ENCODE results near the gene NRDE2.

NRDE2 gene

GRCh38 chr14:90303473-90303872, 28.3 kb downstream of the NRDE2 start:
- Mint-ChIP-seq H3K4me3 (no peak overlapping the region), H3K36me3 (ENCODE audit: low read depth) (peaks cover 48% of the 10 kb centered on the region), H3K4me1 (peaks cover 8% of the 10 kb centered on the region), H3K27ac (no peak overlapping the region), H3K9me3 (no peaks in the 10 kb centered on the region), H3K27me3 (ENCODE audit: low read depth) (no peaks in the 10 kb centered on the region)
- TF ChIP-seq CTCF (IDR thresholded peaks at IDR 0.05; ENCODE audit: unreplicated experiment in 3 of 3) = no peak

GRCh38 chr14:90302529-90303303, 29.0 kb downstream of the NRDE2 start:
- H3K4me1 Mint-ChIP-seq = peaks cover 4% of the 10 kb centered on the region
- no peak for TF ChIP-seq CTCF (IDR thresholded peaks at IDR 0.05; ENCODE audit: unreplicated experiment in 3 of 3)
- H3K27me3 Mint-ChIP-seq (ENCODE audit: low read depth) = no peaks in the 10 kb centered on the region
- H3K27ac Mint-ChIP-seq = no peak overlapping the region
- no peaks in the 10 kb centered on the region for H3K9me3 Mint-ChIP-seq
- H3K36me3 Mint-ChIP-seq (ENCODE audit: low read depth) = peaks cover 49% of the 10 kb centered on the region
- no peak overlapping the region for H3K4me3 Mint-ChIP-seq

- no peaks in the 10 kb centered on the region for H3K27me3 Mint-ChIP-seq (ENCODE audit: low read depth)
- no peaks in the 10 kb centered on the region for H3K9me3 Mint-ChIP-seq
- H3K27ac Mint-ChIP-seq = peak overlapping the region in 2 of 3 experiments; percentile 53 to 84
- H3K4me1 Mint-ChIP-seq = peaks cover 4% of the 10 kb centered on the region
- H3K4me3 Mint-ChIP-seq = no peak overlapping the region
- peaks cover 50% of the 10 kb centered on the region for H3K36me3 Mint-ChIP-seq (ENCODE audit: low read depth)
- peak; percentile 56 to 60 (median 59) for TF ChIP-seq CTCF (IDR thresholded peaks at IDR 0.05; ENCODE audit: unreplicated experiment in 3 of 3)
Observed at GRCh38 chr14:90301668-90302090, 30.1 kb downstream of the NRDE2 start.

- peaks cover 54% of the 10 kb centered on the region for H3K36me3 Mint-ChIP-seq (ENCODE audit: low read depth)
- H3K4me1 Mint-ChIP-seq = peaks cover 4% of the 10 kb centered on the region
- H3K4me3 Mint-ChIP-seq = no peak overlapping the region
- peak overlapping the region in 1 of 3 experiments; percentile 43 for H3K27ac Mint-ChIP-seq
- no peak for TF ChIP-seq CTCF (IDR thresholded peaks at IDR 0.05; ENCODE audit: unreplicated experiment in 3 of 3)
- no peaks in the 10 kb centered on the region for H3K27me3 Mint-ChIP-seq (ENCODE audit: low read depth)
- H3K9me3 Mint-ChIP-seq = no peaks in the 10 kb centered on the region
Observed at GRCh38 chr14:90301122-90301521, 30.6 kb downstream of the NRDE2 start.

- peaks cover 4% of the 10 kb centered on the region for H3K4me1 Mint-ChIP-seq
- no peaks in the 10 kb centered on the region for H3K9me3 Mint-ChIP-seq
- no peaks in the 10 kb centered on the region for H3K27me3 Mint-ChIP-seq (ENCODE audit: low read depth)
- no peak overlapping the region for H3K4me3 Mint-ChIP-seq
- H3K27ac Mint-ChIP-seq = peak overlapping the region in 1 of 3 experiments; percentile 43
- no peak for TF ChIP-seq CTCF (IDR thresholded peaks at IDR 0.05; ENCODE audit: unreplicated experiment in 3 of 3)
- H3K36me3 Mint-ChIP-seq (ENCODE audit: low read depth) = peaks cover 56% of the 10 kb centered on the region
Observed at GRCh38 chr14:90300611-90301047, 31.1 kb downstream of the NRDE2 start.

GRCh38 chr14:90299408-90299807, 32.3 kb downstream of the NRDE2 start:
- Mint-ChIP-seq H3K9me3 (no peaks in the 10 kb centered on the region), H3K36me3 (ENCODE audit: low read depth) (peaks cover 60% of the 10 kb centered on the region)
- no peak for TF ChIP-seq CTCF (IDR thresholded peaks at IDR 0.05; ENCODE audit: unreplicated experiment in 3 of 3)

More at GRCh38 chr14:90299408-90299807, 32.3 kb downstream of the NRDE2 start:
- Mint-ChIP-seq H3K27me3 (ENCODE audit: low read depth) (no peaks in the 10 kb centered on the region), H3K4me1 (peaks cover 4% of the 10 kb centered on the region), H3K27ac (no peak overlapping the region), H3K4me3 (no peak overlapping the region)
